Stimulated activated CD4-positive, alpha-beta T cell treated with anti-CD3 and anti-CD28 coated beads, Interleukin-15, amount 100 ng/mL, for 24 hours (primary cell): ENCODE results near the gene FAM117B.

ENCODE experiments used
- DNase-seq: peaks from one replicate; pipeline ENCODE4 v3.0.0-alpha.2; 2020

Gene FAM117B

GRCh38 chr2:202634556-202635427 is at the start of gene FAM117B:
FAM117B (plus strand) TSS chr2:202634969; CDS start chr2:202635188, 219 bp downstream.
- DNase-seq: peak; percentile 99

- peak; percentile 73 for DNase-seq
These were observed 45.9 kb upstream of the FAM117B start for GRCh38 chr2:202588647-202589581.

GRCh38 chr2:202589582-202589949 is 45.2 kb upstream of the FAM117B start:
- no peak for DNase-seq

- DNase-seq: no peak
These were observed 42.2 kb upstream of the FAM117B start for GRCh38 chr2:202592566-202592965.

GRCh38 chr2:202599105-202599504 is 35.7 kb upstream of the FAM117B start:
- no peak for DNase-seq

- DNase-seq: no peak
These were observed 34.9 kb upstream of the FAM117B start for GRCh38 chr2:202599911-202600310.

- DNase-seq: no peak
These were observed 30.1 kb upstream of the FAM117B start for GRCh38 chr2:202604699-202605098.

- no peak for DNase-seq
These were observed 29.6 kb upstream of the FAM117B start for GRCh38 chr2:202605174-202605573.

GRCh38 chr2:202608142-202608852 is 26.5 kb upstream of the FAM117B start:
- DNase-seq: no peak

GRCh38 chr2:202609381-202610145 is 25.2 kb upstream of the FAM117B start:
- DNase-seq: no peak

GRCh38 chr2:202610380-202610779 is 24.4 kb upstream of the FAM117B start:
- no peak for DNase-seq

GRCh38 chr2:202612145-202612544 is 22.6 kb upstream of the FAM117B start:
- no peak for DNase-seq

- DNase-seq: no peak
These were observed 21.3 kb upstream of the FAM117B start for GRCh38 chr2:202613479-202613878.

- DNase-seq: no peak
These were observed 10.6 kb upstream of the FAM117B start for GRCh38 chr2:202624133-202624532.

GRCh38 chr2:202627042-202627441 is 7.7 kb upstream of the FAM117B start:
- DNase-seq: no peak

- no peak for DNase-seq
These were observed 6.0 kb upstream of the FAM117B start for GRCh38 chr2:202628646-202629198.

GRCh38 chr2:202632682-202633290 is 2.0 kb upstream of the FAM117B start:
- no peak for DNase-seq

GRCh38 chr2:202633470-202633869 is 1.3 kb upstream of the FAM117B start:
- DNase-seq: no peak

GRCh38 chr2:202635428-202636212 is 851 bp downstream of the FAM117B start:
- DNase-seq: peak; percentile 90

- no peak for DNase-seq
These were observed 1.4 kb downstream of the FAM117B start for GRCh38 chr2:202636213-202636513.

GRCh38 chr2:202638721-202639120 is 4.0 kb downstream of the FAM117B start:
- no peak for DNase-seq
